NCI-H2029 (cell line): ENCODE measurements around the gene MIEF2.
"Not testable (repeated sequence)": the region's sequence is repeated elsewhere in the genome, so short reads cannot be mapped to it uniquely, and the experiment has no call there.

Source experiments
- DNase-seq: peaks from one replicate; lab custom pipeline; 2025; lab: John Stamatoyannopoulos, UW

The MIEF2 gene

DNA sequence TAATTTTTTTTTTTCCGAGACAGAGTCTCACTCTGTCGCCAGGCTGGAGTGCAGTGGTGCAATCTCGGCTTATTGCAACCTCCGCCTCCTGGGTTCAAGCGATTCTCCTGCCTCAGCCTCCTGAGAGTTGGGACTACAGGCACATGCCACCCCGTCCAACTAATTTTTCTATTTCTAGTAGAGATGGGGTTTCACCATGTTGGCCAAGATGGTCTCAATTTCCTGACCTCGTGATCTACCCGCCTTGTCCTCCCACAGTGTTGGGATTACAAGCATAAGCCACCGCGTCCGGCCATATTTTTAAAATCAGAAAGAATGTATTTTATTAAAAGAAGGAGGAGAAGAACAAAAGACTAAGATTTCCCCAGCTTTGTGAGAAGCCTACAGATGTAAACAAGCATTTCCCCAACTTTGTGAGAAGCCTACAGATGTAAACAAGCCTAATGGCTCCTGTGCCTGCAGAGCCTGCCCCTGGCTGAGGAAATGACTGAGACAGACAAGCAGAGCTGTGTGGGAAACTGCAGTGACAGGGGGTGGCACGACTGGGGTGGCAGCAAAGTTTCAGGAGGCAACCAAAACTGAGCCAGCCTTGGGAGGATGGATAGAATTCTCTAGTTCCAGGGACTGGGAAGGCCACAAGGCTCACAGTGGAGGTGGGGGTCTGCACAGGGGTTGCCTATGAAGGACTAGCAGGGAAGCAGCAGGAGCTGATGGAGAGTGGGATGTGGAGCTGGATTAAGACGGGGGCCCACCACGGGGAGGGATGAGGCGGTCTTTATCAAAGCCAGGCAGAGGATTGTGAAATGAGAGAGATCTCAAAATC is 31.5 kb downstream of the MIEF2 start:
- DNase-seq = no peak

DNA sequence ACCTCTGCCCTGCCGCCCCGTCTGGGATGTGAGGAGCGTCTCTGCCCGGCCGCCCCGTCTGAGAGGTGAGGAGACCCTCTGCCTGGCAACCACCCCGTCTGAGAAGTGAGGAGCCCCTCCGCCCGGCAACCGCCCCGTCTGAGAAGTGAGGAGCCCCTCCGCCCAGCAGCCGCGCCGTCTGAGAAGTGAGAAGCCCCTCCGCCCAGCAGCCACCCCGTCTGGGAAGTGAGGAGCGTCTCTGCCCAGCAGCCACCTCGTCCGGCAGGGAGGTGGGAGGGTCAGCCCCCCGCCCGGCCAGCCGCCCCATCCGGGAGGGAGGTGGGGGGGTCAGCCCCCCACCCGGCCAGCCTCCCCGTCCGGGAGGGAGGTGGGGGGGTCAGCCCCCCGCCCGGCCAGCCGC is 37.6 kb downstream of the MIEF2 start:
- not testable (repeated sequence) for DNase-seq

DNA sequence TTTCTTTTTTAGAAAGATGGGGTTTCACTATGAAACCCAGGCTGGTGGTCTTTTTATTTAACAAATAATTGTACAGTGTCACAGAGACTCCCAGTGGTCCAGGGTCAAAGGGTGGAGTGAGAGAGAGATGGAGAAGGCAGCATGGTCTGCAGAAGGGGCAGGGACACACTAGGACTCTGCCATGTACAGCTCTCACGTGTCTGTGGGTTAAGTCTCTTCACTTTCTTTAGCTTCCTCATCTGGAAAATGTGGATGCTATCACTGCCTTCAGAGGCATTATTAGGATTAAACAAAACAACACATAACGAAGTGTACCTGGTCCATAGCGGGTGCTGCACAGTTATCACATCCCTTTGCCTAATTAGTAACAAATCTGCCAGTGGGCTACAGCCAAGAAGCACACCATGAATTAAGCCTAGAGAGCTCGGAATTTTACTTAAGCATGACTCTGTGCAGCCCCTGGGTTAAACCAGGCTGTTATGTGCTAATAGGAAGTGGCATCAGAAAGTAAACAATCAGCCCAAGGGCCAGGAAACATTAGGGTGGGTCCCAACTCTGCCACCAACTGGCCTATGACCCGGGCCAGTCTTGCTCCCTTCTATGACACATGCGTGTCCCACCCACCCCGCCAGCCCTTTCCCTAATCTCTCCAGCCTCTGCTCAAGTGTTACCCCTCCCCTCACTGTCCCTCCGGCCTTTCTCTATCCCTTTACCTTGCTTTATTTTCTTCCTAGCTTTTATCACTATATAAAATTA is 40.4 kb downstream of the MIEF2 start:
- DNase-seq = no peak

DNA sequence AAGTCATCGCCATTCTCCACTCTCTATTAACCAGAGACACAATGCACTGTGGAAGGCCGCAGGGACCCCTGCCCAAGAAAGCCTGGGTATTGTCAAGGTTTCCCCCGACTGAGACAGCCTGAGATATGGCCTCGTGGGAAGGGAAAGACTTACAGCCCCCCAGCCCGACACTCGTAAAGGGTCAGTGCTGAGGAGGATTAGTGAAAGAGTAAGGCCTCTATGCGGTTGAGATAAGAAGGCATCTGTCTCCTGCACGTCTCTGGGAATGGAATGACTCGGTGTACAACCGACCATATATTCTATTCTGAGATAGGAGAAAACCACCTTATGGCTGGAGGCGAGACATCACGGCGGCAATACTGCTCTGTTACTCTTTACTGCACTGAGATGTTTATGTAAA is 42.7 kb downstream of the MIEF2 start:
- DNase-seq = not testable (repeated sequence)

DNA sequence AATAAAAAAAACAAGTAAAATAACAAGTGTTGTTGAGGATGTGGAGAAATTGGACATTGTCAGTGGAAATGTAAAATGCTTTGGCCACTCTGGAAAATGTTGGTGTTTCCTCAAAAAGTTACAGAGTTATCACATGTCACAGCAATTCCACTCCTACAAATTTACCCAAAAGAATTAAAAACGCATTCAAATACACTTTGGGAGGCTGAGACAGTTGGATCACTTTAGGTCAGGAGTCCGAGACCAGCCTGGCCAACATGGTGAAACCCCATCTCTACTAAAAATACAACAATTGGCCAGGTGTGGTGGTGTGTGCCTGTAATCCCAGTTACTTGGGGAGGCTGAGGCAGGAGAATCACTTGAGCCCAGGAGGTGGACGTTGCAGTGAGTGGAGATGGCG is 48.7 kb downstream of the MIEF2 start:
- no peak for DNase-seq

DNA sequence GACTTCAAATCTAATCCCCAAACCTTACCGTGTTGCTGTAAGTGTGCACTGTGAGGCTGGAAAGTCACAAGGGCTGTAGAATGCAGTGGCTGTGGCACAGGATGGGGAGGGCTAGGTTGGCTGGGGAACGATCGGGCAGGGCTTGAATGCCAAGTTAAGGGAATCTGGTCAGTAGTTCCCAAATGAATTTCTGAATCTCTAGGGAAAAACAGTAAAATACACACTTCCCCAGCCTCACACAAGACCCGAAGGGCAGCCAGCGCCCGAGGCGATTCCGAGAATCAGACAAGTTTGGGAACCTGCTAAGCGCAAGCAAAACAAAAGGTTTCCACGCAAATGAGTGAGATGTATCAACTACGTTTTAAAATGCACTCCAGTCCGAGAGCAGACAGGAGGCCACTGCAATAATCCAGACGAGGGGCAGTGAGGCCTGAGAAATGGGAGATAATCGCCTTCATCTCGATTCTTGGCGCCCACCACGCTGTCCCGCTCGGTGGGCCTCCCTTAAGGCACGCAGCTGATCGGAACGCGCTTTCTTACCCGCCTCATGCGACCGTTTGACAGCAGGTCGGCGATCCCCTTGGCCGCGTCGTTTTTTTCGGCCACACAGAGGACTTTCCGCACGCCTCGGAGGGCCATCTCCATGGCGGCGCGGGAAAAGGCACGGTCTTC is 53.7 kb downstream of the MIEF2 start:
- DNase-seq = no peak

DNA sequence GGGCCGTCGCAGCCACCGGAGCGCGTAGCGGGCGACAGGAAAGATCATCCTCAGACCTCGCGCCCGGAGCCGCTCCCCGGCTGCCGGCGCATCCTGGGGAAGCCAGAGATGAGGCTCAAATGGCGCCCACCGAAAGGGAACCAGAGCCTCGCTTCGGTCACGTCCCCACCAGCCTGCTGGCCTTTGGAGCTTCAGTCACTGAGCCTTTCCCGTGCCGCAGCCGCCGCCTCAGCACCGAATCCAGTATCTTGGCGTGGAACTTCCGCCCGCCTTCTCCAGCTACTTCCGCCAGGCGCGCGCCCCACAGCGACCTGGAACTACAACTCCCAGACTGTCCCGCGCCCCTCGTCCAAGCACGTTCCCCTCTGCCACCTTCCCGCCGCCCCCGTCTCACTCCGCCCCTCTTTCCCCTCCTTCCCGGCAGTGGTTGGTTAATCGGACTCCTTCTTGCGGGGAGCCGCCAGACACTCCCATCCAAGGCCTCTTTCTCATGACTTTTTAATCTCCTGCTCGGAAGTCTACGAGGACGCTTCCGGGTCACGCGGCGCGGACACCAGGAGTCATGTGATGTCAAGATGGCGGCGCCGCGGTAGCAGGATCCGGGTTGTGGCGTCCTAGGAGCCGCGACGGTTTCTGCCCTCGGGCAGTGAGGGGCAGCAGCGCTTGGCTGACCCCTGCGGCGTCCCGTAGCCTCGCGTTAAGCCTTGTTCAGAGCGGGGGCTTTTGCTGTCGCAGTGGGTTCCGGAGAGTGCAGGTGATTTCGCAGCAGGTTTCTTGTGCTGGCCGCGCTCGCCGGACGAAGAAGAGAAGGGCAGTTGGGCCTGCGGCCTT is 54.5 kb downstream of the MIEF2 start, which contains the start of the genes SMCR8 and TOP3A:
Gene SMCR8 (plus strand): TSS at position 563 of the 831 bp plus-strand sequence. CDS start 497 bp downstream, outside the sequence.
Gene TOP3A (minus strand): TSS at position 264 of the 831 bp plus-strand sequence. CDS start 216 bp downstream, at position 48.
- peak; percentile 82 for DNase-seq

DNA sequence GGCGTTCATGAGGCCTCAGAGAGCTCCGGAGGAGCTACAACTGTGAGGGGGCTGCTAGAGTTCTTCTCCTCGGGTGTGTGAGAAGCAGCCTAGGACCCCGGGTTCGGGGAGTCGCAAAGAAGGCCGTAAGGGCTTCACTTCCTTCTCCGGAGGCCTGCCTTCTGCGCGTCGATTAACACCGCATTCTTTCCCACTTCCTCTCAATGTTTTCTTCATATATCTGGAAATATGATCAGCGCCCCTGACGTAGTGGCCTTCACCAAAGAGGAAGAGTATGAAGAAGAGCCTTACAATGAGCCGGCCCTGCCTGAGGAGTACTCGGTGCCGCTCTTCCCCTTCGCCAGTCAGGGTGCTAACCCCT is 55.1 kb downstream of the MIEF2 start:
- DNase-seq = no peak

DNA sequence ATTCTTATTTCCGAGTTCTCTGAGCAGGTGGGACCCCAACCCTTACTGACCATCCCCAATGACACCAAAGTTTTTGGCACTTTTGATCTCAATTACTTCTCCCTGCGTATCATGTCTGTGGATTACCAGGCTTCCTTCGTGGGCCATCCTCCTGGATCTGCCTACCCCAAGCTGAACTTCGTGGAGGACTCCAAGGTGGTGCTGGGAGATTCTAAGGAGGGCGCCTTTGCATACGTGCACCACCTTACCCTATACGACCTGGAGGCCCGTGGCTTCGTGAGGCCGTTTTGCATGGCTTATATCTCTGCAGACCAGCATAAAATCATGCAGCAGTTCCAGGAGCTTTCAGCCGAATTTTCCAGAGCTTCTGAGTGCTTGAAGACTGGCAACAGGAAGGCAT is 55.5 kb downstream of the MIEF2 start:
- no peak for DNase-seq
